GM19239 (cell line): Measurements from ENCODE around the gene PRR5L.

Experiments used
- DNase-seq: peaks from one replicate; pipeline ENCODE4 v3.0.0; 2011; ENCODE audit warnings: low spot score; ENCODE audit not compliant: insufficient read length
- FAIRE-seq: peaks from 2 replicates; lab custom pipeline; 2011; peaks lifted over from hg19 to GRCh38; lab: Jason Lieb, UNC

The PRR5L gene

DNA sequence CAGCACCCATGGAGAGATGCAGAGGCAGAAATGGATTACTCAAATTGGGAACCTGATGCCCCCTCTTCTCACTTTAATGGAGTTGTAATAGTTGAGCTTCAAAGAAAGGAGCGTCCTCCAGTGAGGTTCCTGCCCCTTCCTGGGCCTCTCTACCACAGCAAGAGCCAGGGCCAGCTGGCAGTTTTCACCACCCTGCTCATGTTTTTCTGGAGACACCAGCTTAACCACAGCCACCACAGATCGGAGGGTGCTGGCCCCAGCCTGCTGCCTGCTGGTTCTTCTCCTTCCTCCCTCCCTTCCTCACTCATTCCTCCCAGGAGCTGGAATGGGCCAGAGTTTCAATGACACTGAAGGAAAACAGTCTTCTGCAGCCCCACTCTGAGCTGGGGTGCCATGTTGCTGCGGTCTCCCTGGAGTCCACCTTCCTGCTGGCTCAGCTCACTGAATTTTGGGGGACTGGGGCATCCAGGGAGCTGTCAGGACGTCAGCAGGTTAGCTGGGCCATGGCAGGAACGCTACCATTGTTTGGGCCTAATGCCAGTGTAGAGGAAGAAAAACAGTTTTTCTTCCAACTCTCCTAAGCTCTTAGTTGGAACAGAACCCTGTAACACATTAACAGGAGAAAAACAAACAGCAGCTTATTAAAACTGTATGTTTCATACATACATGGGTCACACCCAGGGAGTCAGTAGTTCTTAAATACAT is 156.3 kb downstream of the PRR5L start:
- no peak for DNase-seq
- FAIRE-seq: no peak

DNA sequence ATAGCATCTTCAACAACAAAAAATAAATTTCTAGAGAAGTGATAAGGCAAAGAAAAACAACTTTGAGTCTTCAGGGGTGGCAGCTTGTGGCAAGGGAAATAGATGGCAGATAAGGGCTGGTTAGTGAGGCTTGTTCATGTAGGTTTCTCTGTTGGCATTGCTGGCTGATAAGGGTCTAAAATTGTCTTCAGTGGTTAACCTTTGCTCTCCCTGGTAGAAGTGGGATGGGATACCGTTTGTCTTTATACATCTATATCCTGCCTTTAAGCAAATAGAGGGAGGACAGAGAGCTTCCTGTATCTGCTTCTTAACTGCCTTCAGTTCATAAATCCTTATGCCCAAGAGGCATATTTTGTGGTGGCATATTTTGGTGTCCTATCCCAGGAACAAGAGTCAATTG is 156.9 kb downstream of the PRR5L start:
- FAIRE-seq (no peak), DNase-seq (no peak)

- no peak for FAIRE-seq
- no peak for DNase-seq
These were observed 157.6 kb downstream of the PRR5L start for GRCh38 chr11:36453678-36454077.

- FAIRE-seq (no peak), DNase-seq (no peak)
These were observed 158.5 kb downstream of the PRR5L start for GRCh38 chr11:36454551-36454940.

- DNase-seq (no peak), FAIRE-seq (no peak)
These were observed 159.0 kb downstream of the PRR5L start for GRCh38 chr11:36454941-36455631.

- no peak for FAIRE-seq
- no peak for DNase-seq
These were observed 159.6 kb downstream of the PRR5L start for GRCh38 chr11:36455658-36456111.

GRCh38 chr11:36456156-36456555 is 160.1 kb downstream of the PRR5L start:
- FAIRE-seq (no peak), DNase-seq (no peak)

DNA sequence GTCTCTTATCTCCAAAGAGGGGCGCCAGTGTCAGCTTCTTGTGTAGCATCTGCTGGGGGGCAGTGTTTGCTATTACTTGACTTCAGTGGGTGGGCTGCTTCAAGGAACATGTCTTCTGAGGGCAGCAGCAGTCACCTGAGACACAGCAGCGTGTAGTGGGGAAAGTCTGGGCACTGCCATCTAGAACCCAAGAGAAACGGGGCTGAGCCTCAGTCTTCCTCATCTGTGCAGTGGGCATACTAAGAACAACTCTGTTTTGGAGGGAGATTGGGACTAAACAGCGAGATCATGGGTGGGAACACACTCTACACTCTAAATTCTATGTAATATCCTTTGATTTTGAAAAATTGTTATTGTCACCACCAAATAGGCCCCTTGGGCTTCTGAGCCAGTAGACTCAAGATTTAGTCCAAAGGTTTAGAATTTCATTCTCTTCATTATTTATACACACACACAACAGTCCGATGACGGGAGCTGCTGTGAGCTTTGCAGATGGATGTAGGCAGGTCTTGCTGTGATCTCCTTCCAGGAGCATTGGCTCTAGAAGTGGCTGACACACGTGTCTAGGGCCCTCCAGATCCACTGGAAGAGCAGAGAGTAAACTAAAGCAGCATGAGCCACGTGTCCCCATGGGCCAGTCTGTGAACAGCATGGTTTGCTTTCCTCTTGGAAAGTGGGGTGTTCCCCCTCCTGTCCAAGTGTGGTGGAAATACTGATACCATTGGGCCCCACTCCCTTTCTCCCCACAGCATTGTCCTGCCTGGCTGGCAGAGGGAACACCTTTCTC is 162.2 kb downstream of the PRR5L start:
- DNase-seq (no peak), FAIRE-seq (no peak)

GRCh38 chr11:36459046-36459445 is 163.0 kb downstream of the PRR5L start:
- FAIRE-seq (no peak), DNase-seq (no peak)

- no peak for DNase-seq
- no peak for FAIRE-seq
These were observed 164.1 kb downstream of the PRR5L start for GRCh38 chr11:36460220-36460619.

- FAIRE-seq: no peak
- DNase-seq: no peak
These were observed 166.2 kb downstream of the PRR5L start for GRCh38 chr11:36462321-36462720.

- DNase-seq (no peak), FAIRE-seq (no peak)
These were observed 167.7 kb downstream of the PRR5L start for GRCh38 chr11:36463781-36464180.

DNA sequence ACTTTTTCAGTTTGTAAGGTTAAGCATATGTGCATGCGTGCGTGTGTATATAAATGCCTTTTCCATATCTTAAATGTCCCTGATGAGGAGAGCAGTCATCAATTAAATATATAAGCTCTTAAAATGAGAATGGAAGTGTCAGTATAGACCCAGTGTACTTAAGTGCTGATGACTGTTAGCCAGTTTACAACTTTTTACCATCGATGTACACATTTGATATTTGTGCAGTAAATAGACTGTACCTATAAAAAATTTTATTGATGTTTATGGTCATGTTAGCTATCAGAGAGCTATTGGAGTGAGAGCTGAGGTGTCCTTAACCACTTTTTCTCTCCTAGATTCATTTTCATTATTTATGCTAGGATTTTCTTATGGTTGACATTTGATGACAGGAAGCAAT is 168.6 kb downstream of the PRR5L start:
- DNase-seq (no peak), FAIRE-seq (no peak)

DNA sequence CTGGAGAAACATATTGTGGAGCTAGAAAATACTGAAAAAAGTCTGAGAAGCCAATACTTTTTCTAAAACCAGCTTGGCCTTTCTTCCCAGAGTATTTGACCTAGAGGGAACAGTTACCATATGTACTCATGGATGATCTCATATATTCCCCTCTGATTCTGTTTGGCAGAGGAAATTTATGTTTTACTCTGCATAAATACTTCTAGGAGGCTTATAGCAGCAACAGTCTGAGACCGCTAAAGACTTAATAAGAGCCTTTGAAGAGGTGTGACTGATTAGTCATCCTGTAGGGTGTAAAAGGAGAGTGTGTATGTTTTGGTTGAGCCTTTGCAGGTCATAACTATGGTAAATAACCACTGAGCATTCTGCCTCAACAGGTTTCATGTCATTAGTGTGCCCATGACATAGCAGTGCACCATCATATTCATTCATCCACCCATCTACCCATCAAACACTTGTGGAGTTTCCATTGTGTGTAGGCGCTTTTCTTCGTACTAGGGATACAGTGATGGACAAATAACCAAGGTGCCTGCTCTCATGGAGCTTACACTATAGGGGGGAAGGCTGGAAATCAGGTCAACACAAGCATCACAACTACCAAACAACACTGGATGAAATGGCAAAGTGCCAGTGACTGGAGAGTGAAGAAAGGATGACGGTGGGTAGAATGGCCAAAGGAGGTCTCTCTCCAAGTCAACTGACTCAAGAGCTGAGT is 169.5 kb downstream of the PRR5L start:
- no peak for FAIRE-seq
- no peak for DNase-seq

- FAIRE-seq (no peak), DNase-seq (no peak)
These were observed 170.9 kb downstream of the PRR5L start for GRCh38 chr11:36467012-36467411.

- no peak for FAIRE-seq
These were observed 171.8 kb downstream of the PRR5L start for GRCh38 chr11:36467916-36468315.

DNA sequence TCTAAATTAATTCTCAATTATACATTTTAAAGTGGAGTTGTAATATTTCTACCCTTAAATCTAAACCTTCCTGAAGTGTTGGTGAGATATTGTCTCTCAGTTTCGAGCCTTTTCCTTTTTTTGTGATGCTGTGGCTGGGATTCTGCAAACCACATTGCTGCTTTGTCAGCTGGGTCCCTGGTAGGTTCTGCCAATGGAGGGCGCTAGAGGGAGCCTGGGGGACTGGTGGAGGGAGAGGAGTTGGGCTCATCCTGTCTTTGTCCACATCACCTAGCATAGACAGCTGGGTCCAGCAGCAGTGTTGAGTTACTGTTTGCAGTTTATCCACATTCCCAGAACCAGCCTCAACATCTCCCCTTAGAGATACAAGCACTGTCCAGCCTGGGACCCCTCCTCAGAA is 173.0 kb downstream of the PRR5L start:
- FAIRE-seq (no peak), DNase-seq (no peak)

More at GRCh38 chr11:36467916-36468315, 171.8 kb downstream of the PRR5L start:
- DNase-seq: no peak

DNA sequence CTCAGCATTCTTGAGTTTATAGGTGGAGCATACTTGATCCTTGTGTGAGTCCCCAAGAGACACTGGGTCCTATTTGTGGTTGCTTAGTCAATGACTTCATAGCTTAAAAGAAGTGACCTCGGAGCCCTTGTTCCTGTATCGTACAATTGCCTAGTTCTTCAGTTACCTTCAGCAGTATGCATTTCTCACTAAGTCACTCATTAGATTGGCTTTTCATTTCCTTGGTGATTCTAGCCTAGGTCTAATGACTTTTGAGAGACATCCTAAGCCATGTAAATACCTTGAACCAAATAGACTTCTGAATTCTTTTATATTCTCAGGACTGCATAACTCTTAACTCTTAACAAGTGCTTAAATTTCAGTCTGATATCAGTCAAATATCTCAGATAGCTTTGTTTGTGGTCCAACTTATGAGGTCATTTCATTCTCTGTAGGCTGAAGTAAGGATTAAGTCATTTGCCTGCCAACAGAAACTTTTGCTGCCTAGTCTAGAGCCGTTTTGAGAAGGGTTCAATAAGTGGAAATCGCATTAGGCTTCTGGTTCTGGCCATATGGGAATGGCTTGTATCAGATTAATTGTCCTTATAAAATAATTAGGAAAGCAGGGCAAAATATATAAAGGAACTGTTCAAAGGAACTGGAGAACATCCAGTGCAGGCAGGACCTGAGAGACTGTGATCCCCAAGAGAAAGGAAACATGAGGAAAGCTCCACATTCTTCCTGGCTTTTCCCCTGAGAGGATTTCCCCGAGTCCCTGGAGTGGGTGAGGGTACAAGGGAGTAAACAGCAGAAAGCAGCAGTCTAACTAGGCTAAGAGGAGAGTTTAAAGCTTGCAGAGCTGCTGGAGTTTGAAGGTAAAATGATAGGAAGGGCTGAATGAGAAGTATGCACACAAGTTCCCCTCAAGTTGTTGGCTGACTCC is 174.1 kb downstream of the PRR5L start:
- DNase-seq (no peak), FAIRE-seq (no peak)

DNA sequence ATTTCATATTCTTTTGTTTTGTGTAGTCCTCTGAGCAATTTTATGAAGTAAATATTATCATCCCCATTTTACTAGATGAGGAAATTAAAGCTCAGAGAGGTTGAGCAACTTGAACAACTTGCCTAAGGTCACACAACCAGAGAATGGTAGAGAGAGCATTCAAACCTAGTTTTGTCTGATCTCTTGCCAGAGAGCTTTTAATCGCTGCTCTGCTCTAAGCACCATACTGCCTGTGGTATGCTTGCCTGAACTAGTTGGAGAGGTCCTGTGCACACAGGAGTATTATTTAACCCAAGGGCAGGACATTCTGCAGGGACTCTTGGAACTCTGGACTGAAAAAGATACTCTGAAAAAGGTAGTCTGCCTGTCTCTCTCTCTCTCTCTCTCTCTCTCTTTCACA is 175.5 kb downstream of the PRR5L start:
- no peak for DNase-seq
- FAIRE-seq: no peak
